ENCODE data around the gene ADAMTS17. TPM values are rescaled to one million over a fixed set of nuclear protein-coding genes. Genes with fewer than 3 reads are reported as not detected.

The ADAMTS17 gene
- total RNA-seq, 1 donor from 2014 or later, result 6.2 TPM

GRCh38 chr15:99976000-99976399, 365.8 kb downstream of the ADAMTS17 start:
- no peaks in the 10 kb centered on the region for H3K9me3 ChIP-seq
- ATAC-seq, result no peak
- no peak for DNase-seq
- no peak overlapping the region for H3K4me3 ChIP-seq
- no peaks in the 10 kb centered on the region for H3K4me1 ChIP-seq
- H3K27me3 ChIP-seq, result no peaks in the 10 kb centered on the region
- no peaks in the 10 kb centered on the region for H3K36me3 ChIP-seq
- intact Hi-C loops (cut with DNase I), result no loop called here
- no peak overlapping the region for H3K27ac ChIP-seq
- TF ChIP-seq, protein P1, sequence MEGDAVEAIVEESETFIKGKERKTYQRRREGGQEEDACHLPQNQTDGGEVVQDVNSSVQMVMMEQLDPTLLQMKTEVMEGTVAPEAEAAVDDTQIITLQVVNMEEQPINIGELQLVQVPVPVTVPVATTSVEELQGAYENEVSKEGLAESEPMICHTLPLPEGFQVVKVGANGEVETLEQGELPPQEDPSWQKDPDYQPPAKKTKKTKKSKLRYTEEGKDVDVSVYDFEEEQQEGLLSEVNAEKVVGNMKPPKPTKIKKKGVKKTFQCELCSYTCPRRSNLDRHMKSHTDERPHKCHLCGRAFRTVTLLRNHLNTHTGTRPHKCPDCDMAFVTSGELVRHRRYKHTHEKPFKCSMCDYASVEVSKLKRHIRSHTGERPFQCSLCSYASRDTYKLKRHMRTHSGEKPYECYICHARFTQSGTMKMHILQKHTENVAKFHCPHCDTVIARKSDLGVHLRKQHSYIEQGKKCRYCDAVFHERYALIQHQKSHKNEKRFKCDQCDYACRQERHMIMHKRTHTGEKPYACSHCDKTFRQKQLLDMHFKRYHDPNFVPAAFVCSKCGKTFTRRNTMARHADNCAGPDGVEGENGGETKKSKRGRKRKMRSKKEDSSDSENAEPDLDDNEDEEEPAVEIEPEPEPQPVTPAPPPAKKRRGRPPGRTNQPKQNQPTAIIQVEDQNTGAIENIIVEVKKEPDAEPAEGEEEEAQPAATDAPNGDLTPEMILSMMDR (IDR thresholded peaks at IDR 0.05), result no peak

DNA sequence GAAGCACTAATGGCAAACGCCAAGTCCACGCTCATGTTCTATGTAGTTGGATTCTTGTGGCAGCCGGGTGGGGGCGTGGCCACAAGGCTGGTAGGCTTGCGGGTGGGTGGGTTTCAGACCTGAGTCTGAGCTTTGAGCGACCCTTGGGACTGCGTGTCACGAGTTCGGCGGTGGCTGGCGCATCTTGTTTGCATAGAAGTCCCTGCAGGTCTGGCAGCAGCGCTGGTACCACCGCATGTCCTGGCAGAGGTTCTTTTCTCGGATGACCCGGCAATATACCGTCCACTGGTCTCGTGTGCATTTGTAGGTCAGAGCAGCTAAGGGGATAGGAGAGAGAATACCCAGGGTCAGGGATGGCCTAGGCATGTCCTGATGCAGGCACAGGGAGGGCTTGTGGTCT, 367.5 kb downstream of the ADAMTS17 start:
- peak; percentile 25 for DNase-seq
- H3K9me3 ChIP-seq, result no peaks in the 10 kb centered on the region
- H3K36me3 ChIP-seq, result no peaks in the 10 kb centered on the region
- TF ChIP-seq, protein P1 (IDR thresholded peaks at IDR 0.05), result no peak
- ATAC-seq, result no peak
- H3K4me3 ChIP-seq, result no peak overlapping the region
- H3K27me3 ChIP-seq, result no peaks in the 10 kb centered on the region
- intact Hi-C loops (cut with DNase I), result no loop called here
- no peaks in the 10 kb centered on the region for H3K4me1 ChIP-seq
- H3K27ac ChIP-seq, result no peak overlapping the region

- DNase-seq (no peak), ATAC-seq (no peak)
- TF ChIP-seq, protein P1 (IDR thresholded peaks at IDR 0.05), result no peak
- H3K36me3 ChIP-seq, result no peaks in the 10 kb centered on the region
- H3K27me3 ChIP-seq, result no peaks in the 10 kb centered on the region
- intact Hi-C loops (cut with DNase I), result no loop called here
- no peak overlapping the region for H3K27ac ChIP-seq
- no peaks in the 10 kb centered on the region for H3K9me3 ChIP-seq
- no peak overlapping the region for H3K4me3 ChIP-seq
- no peaks in the 10 kb centered on the region for H3K4me1 ChIP-seq
Measured at GRCh38 chr15:99973351-99973750, 368.4 kb downstream of the ADAMTS17 start.

DNA sequence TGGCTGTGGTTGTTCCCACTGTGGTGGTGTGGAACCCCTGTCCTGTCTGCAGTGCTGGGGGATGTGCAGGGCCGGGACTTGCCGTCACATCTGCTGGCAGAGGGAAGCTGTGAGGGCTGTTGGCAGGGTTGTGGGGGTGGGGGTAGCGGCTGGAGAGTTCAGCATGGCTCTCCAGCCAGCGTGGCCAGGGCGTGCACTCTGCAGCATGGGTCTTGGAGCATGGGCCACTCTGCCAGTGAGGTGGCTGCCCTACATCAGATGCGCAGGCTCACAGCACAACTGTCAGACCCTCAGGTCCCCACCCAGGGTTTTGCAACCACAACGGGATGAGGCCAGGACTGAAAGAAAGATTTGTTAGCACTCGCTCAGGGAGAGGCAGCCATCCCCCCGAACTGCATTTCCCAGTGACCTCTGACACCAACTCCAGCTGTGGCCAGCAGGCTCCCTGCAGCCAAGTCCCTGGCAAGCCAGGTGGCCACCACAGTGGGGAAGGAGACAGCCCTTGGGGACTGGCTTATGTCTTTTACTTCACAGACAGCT, 370.8 kb downstream of the ADAMTS17 start:
- intact Hi-C loops (cut with DNase I), result no loop called here
- no peak for ATAC-seq
- H3K4me1 ChIP-seq, result no peaks in the 10 kb centered on the region

DNA sequence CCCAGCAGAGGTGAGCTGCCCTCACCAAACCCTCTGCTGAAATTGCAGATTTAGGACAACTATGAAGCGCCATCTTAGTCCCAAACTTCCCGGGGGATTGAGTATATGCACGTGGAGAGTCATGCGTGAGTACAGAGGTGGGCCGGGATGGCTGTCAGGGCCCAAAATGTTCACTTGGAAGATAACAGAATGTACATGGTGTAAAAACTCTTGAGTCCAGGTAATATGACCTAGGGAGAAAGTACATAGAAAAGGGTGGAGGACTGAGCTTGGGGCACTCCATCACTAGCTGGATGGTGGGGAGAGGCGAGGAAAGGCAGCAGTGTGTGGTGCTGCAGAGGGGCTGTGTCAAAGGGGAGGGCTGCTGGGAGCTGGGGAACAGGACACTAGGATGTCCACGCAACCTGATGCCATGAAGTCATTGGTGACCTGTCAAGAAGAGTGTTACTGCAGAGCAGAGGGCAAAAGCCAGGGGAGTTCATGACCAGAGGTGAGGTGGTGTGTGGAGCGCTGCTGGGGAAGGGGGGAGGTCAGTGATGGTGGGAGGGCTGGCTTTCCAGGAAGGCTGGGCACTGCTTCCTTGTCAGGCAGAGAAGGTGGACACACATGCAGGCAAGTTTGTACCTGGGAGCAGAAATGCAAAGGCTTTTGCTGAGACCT, 372.4 kb downstream of the ADAMTS17 start:
- Histone ChIP-seq H3K27ac (no peak overlapping the region), H3K4me3 (no peak overlapping the region), H3K27me3 (no peaks in the 10 kb centered on the region), H3K9me3 (no peaks in the 10 kb centered on the region), H3K36me3 (no peaks in the 10 kb centered on the region), H3K4me1 (no peaks in the 10 kb centered on the region)
- ATAC-seq (no peak), DNase-seq (peak; percentile 30)
- TF ChIP-seq, protein P1 (IDR thresholded peaks at IDR 0.05), result no peak
- intact Hi-C loops (cut with DNase I), result no loop called here

More for the DNA sequence above, 370.8 kb downstream of the ADAMTS17 start:
- H3K9me3 ChIP-seq, result no peaks in the 10 kb centered on the region
- H3K27me3 ChIP-seq, result no peaks in the 10 kb centered on the region
- H3K36me3 ChIP-seq, result no peaks in the 10 kb centered on the region
- H3K27ac ChIP-seq, result no peak overlapping the region
- TF ChIP-seq, protein P1 (IDR thresholded peaks at IDR 0.05), result no peak
- no peak overlapping the region for H3K4me3 ChIP-seq
- DNase-seq, result peak; percentile 49
